Brain microvascular endothelial cell (primary cell): ENCODE results near the gene TNRC6C.
A peak's percentile ranks its signal among the peaks of the same experiment; 100 is the strongest.

Experiments
- DNase-seq: peaks from one replicate; pipeline ENCODE4 v3.0.0-alpha.2; 2020
- H3K27ac ChIP-seq: fragments of 250-450 bp; sonication (Bioruptor Pico); 2 replicates; pipeline ENCODE4 v1.5.1; 2020; ENCODE audit warnings: mild to moderate bottlenecking, moderate library complexity
- H3K27me3 ChIP-seq: fragments of 250-450 bp; sonication (Bioruptor Pico); replicated peaks from 2 replicates; pipeline ENCODE4 v1.5.1; 2020; ENCODE audit warnings: mild to moderate bottlenecking
- H3K36me3 ChIP-seq: fragments of 250-450 bp; sonication (Bioruptor Pico); replicated peaks from 2 replicates; pipeline ENCODE4 v1.5.1; 2020; ENCODE audit warnings: mild to moderate bottlenecking
- H3K4me3 ChIP-seq: 2 replicates; pipeline ENCODE4 v1.5.1; 2011; ENCODE audit warnings: low read depth, mild to moderate bottlenecking, control low read depth, low read length, moderate library complexity
- CTCF ChIP-seq: IDR thresholded peaks from 2 replicates; pipeline ENCODE4 v1.5.1; 2011; ENCODE audit warnings: low read depth, mild to moderate bottlenecking, moderate library complexity, low read length, control low read depth, inconsistent platforms; ENCODE audit errors: missing control alignments
- in situ Hi-C: cut with HindIII; loops from 2 replicates; pipeline ENCODE4 v1.10.0; 2017; ENCODE audit warnings: low sequenced_read_pairs, low pct_ligation_motif_present

Gene TNRC6C

GRCh38 chr17:77924757-77925336 lies 33.7 kb upstream of the TNRC6C start:
- peak; percentile 7 for DNase-seq
- peaks cover 20% of the 10 kb centered on the region for H3K27me3 ChIP-seq
- no peak overlapping the region for H3K27ac ChIP-seq
- TF ChIP-seq CTCF, result no peak
- no peaks in the 10 kb centered on the region for H3K36me3 ChIP-seq
- H3K4me3 ChIP-seq, result no peak overlapping the region
- in situ Hi-C loops, result no loop called here

- in situ Hi-C loops, result no loop called here
- Histone ChIP-seq H3K36me3 (no peaks in the 10 kb centered on the region), H3K4me3 (no peak overlapping the region), H3K27me3 (peaks cover 26% of the 10 kb centered on the region), H3K27ac (no peak overlapping the region)
- no peak for DNase-seq
- TF ChIP-seq CTCF, result no peak
Observed at GRCh38 chr17:77925831-77926543, 32.5 kb upstream of the TNRC6C start.

GRCh38 chr17:77926981-77927380 lies 31.5 kb upstream of the TNRC6C start:
- TF ChIP-seq CTCF, result no peak
- in situ Hi-C loops, result no loop called here
- Histone ChIP-seq H3K36me3 (no peaks in the 10 kb centered on the region), H3K27ac (no peak overlapping the region), H3K4me3 (no peak overlapping the region), H3K27me3 (peaks cover 28% of the 10 kb centered on the region)
- DNase-seq, result no peak

- peaks cover 25% of the 10 kb centered on the region for H3K27me3 ChIP-seq
- no peak overlapping the region for H3K27ac ChIP-seq
- in situ Hi-C loops, result no loop called here
- no peak for DNase-seq
- no peak overlapping the region for H3K4me3 ChIP-seq
- TF ChIP-seq CTCF, result no peak
- H3K36me3 ChIP-seq, result no peaks in the 10 kb centered on the region
Observed at GRCh38 chr17:77927777-77928518, 30.6 kb upstream of the TNRC6C start.

- TF ChIP-seq CTCF, result no peak
- H3K36me3 ChIP-seq, result no peaks in the 10 kb centered on the region
- in situ Hi-C loops, result no loop called here
- H3K4me3 ChIP-seq, result no peak overlapping the region
- no peak overlapping the region for H3K27ac ChIP-seq
- no peak for DNase-seq
- H3K27me3 ChIP-seq, result peaks cover 23% of the 10 kb centered on the region
Observed at GRCh38 chr17:77928519-77929179, 29.9 kb upstream of the TNRC6C start.
